ENCODE results near the gene KCNMA1. TPM values are rescaled to one million over a fixed set of nuclear protein-coding genes. Genes with fewer than 3 reads are reported as not detected.

KCNMA1 gene
- total RNA-seq, 4 donors from 2014 or later, result 68.4 to 170 (median 119) TPM

DNA sequence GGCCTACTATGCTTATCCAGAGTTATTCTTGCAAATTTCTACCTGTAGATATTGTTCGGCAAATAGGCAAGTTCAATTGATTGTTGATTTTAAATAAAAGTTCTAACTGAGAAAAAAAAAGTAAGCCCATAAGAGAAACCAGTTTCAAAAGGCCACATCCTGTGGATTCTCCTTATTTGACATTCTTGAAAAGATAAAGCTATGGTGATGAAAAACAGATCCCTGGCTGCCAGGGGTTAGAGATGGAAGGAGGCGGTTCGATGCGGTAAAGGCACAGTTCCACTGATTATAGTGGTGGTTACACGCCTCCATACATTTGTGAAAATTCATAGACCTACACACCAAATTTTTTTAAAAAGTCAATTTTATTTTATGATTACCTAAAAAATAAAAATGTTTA lies 347.8 kb downstream of the KCNMA1 start:
- no peaks in the 10 kb centered on the region for H3K36me3 ChIP-seq
- H3K27me3 ChIP-seq, result peaks cover 4% of the 10 kb centered on the region
- H3K9me3 ChIP-seq, result no peaks in the 10 kb centered on the region
- 87 to 91% methylated on average over 5 of the region's 5 CpGs for WGBS, 2 donors (ENCODE audit: low coverage in 1 of 2)
- peak overlapping the region in 3 of 4 donors; percentile 11 to 73 (median 44) for H3K27ac ChIP-seq
- peaks cover 0 to 30% (median 17%) of the 10 kb centered on the region in 4 donors for H3K4me1 ChIP-seq
- in situ Hi-C loops (cut with MboI; ENCODE audit: low pct_ligation_motif_present in 1 of 4, low pct_unique_long_range_greater_than_20kb in 1 of 4, low sequenced_read_pairs in 3 of 4), result no loop called here
- no peak for DNase-seq
- intact Hi-C loops (cut with DNase I; ENCODE audit: low total_unique reads), result no loop called here
- no peak for TF ChIP-seq POLR2A (IDR thresholded peaks at IDR 0.05)
- TF ChIP-seq EP300 (IDR thresholded peaks at IDR 0.05; ENCODE audit: low read depth), result no peak
- TF ChIP-seq, protein P1, sequence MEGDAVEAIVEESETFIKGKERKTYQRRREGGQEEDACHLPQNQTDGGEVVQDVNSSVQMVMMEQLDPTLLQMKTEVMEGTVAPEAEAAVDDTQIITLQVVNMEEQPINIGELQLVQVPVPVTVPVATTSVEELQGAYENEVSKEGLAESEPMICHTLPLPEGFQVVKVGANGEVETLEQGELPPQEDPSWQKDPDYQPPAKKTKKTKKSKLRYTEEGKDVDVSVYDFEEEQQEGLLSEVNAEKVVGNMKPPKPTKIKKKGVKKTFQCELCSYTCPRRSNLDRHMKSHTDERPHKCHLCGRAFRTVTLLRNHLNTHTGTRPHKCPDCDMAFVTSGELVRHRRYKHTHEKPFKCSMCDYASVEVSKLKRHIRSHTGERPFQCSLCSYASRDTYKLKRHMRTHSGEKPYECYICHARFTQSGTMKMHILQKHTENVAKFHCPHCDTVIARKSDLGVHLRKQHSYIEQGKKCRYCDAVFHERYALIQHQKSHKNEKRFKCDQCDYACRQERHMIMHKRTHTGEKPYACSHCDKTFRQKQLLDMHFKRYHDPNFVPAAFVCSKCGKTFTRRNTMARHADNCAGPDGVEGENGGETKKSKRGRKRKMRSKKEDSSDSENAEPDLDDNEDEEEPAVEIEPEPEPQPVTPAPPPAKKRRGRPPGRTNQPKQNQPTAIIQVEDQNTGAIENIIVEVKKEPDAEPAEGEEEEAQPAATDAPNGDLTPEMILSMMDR (IDR thresholded peaks at IDR 0.05), result no peak
- TF ChIP-seq POLR2AphosphoS5 (IDR thresholded peaks at IDR 0.05), result no peak
- H3K4me3 ChIP-seq, result no peak overlapping the region

DNA sequence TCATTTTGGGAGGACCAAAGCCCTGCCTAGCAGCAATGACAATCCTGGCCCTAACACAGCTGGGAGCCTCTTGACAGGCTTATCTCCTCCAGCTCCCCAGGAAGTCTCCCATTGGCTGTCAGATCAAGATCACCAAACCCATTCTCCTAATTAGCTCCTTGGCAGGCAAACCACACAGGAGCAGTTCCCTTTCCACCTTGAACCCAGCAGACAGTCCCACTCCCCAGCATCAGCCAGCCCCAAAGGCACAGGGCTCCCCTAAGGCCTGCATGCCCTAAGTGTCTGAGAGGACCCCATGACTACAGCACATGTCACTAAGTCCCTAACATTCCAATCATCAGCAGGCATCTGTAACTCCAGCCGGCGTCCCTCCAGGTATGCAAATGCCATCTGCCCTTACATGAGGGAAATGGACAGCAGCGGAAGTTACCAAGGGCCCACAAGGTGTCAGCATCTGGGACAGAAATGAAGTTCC lies 348.5 kb downstream of the KCNMA1 start:
- WGBS, 2 donors (ENCODE audit: low coverage in 1 of 2), result 90% methylated on average over 3 of the region's 3 CpGs; no CpG with 5 or more reads in 1 of the 2 donors

DNA sequence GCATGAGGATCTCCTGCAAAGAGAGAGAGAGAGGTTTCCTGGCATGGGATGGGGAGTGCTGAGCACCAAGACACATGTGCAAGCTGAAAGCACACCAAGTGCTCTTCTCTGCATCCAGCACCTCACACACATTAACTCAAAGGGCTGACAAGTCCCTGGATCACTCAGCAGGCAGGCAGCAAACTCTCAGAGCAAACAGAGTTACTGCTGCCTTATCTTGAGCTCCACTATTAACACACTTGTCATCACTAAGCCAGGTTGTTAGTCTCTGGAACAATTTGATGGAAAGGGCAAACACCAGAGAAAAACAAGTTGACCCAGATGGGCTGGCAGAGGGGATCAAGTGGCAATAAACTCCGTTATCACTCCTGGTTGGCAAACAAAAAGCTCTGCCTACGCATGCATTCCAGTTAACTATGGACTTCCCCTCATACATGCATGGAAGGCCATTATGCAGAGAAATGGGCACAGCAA lies 349.9 kb downstream of the KCNMA1 start:
- peaks cover 0 to 27% (median 17%) of the 10 kb centered on the region in 4 donors for H3K4me1 ChIP-seq
- TF ChIP-seq POLR2A (IDR thresholded peaks at IDR 0.05), result no peak
- peak; percentile 34 to 50 (median 39) for TF ChIP-seq POLR2AphosphoS5 (IDR thresholded peaks at IDR 0.05)
- TF ChIP-seq, protein P1 (IDR thresholded peaks at IDR 0.05), result no peak
- no peak for DNase-seq
- in situ Hi-C loops (cut with MboI; ENCODE audit: low pct_ligation_motif_present in 1 of 4, low pct_unique_long_range_greater_than_20kb in 1 of 4, low sequenced_read_pairs in 3 of 4), result no loop called here
- 13 to 39% methylated on average over 2 of the region's 2 CpGs for WGBS, 2 donors (ENCODE audit: low coverage in 1 of 2)
- intact Hi-C loops (cut with DNase I; ENCODE audit: low total_unique reads), result no loop called here
- H3K27ac ChIP-seq, result peak overlapping the region; percentile 34 to 73 (median 45)
- peaks cover 8% of the 10 kb centered on the region for H3K27me3 ChIP-seq
- H3K36me3 ChIP-seq, result no peaks in the 10 kb centered on the region
- no peaks in the 10 kb centered on the region for H3K9me3 ChIP-seq
- no peak overlapping the region for H3K4me3 ChIP-seq

More for the DNA sequence above, 348.5 kb downstream of the KCNMA1 start:
- Histone ChIP-seq H3K9me3 (no peaks in the 10 kb centered on the region), H3K36me3 (no peaks in the 10 kb centered on the region), H3K4me3 (no peak overlapping the region), H3K27ac (peak overlapping the region in 3 of 4 donors; percentile 11 to 73 (median 44)), H3K27me3 (peaks cover 4% of the 10 kb centered on the region), H3K4me1 (peaks cover 0 to 27% (median 17%) of the 10 kb centered on the region in 4 donors)
- TF ChIP-seq POLR2A (IDR thresholded peaks at IDR 0.05) (no peak), POLR2AphosphoS5 (IDR thresholded peaks at IDR 0.05) (no peak), EP300 (IDR thresholded peaks at IDR 0.05; ENCODE audit: low read depth) (no peak)
- TF ChIP-seq, protein P1 (IDR thresholded peaks at IDR 0.05), result no peak
- in situ Hi-C loops (cut with MboI; ENCODE audit: low pct_ligation_motif_present in 1 of 4, low pct_unique_long_range_greater_than_20kb in 1 of 4, low sequenced_read_pairs in 3 of 4) (no loop called here), intact Hi-C loops (cut with DNase I; ENCODE audit: low total_unique reads) (no loop called here)
- no peak for DNase-seq

DNA sequence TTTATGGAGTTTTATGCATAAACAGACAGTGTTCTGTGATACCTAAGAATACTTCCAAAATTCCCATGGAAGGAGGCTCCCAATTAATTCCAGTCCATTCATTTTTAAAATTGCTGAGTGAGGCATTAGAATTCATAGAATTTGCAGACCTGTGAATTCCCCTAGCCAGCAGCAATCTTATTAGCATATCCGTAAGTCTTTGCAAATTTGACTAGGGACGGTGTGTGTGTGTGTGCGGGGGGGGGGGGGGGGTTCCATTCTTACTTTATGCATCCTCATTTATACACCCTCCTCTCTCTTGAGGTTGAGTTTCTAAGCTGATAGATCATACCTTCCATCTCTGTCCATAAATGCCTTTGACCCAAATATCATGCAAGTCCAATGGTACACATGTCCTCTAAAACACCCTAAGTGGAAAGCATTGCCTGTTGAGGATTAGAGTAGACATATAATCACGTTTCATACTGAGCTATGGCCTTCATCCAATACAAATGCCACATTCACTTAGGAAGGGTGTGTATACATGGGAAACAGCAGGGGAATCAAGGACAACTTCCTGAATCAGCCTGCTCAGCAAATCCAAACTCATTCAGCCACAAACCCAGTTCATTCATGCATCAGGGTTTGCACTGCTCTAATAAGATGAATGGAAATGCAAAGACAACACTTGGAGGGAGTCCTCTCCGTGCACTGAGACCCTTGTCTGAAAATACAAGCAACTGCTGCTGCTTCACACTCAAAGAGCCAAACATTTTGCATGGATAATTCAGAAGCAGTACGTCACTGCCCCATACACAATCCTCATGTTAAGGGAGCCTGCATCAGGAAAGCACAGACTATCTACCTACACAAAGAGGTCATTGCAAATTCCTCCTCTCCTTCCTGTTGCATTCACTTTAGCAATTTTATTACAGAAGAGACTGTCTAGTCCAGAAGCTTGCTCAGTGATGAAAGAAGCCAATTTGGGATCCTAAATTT lies 350.8 kb downstream of the KCNMA1 start:
- Histone ChIP-seq H3K27me3 (peaks cover 11% of the 10 kb centered on the region), H3K27ac (peak overlapping the region; percentile 7 to 73 (median 44)), H3K4me3 (no peak overlapping the region), H3K9me3 (no peaks in the 10 kb centered on the region), H3K4me1 (peaks cover 0 to 27% (median 17%) of the 10 kb centered on the region in 4 donors), H3K36me3 (no peaks in the 10 kb centered on the region)
- DNase-seq, result no peak
- intact Hi-C loops (cut with DNase I; ENCODE audit: low total_unique reads), result no loop called here
- in situ Hi-C loops (cut with MboI; ENCODE audit: low pct_ligation_motif_present in 1 of 4, low pct_unique_long_range_greater_than_20kb in 1 of 4, low sequenced_read_pairs in 3 of 4), result no loop called here
- 36 to 40% methylated on average over 4 to 5 of the region's 6 CpGs for WGBS, 2 donors (ENCODE audit: low coverage in 1 of 2)
- TF ChIP-seq EP300 (IDR thresholded peaks at IDR 0.05; ENCODE audit: low read depth), result no peak
- no peak for TF ChIP-seq POLR2A (IDR thresholded peaks at IDR 0.05)
- no peak for TF ChIP-seq POLR2AphosphoS5 (IDR thresholded peaks at IDR 0.05)
- TF ChIP-seq, protein P1 (IDR thresholded peaks at IDR 0.05), result no peak
